ENCODE measurements around the gene IRX3.

IRX3 gene

GRCh38 chr16:54286366-54287130, at the start of gene IRX3:
Gene IRX3 (minus strand): TSS chr16:54286787. CDS start chr16:54286050, 737 bp downstream.
- peak; percentile 93 for DNase-seq

GRCh38 chr16:54335230-54335629, 48.6 kb upstream of the IRX3 start:
- DNase-seq, result no peak

- no peak for DNase-seq
Observed at GRCh38 chr16:54334208-54334607, 47.6 kb upstream of the IRX3 start.

GRCh38 chr16:54331241-54332002, 44.8 kb upstream of the IRX3 start:
- no peak for DNase-seq

- no peak for DNase-seq
Observed at GRCh38 chr16:54327609-54328008, 41.0 kb upstream of the IRX3 start.

- no peak for DNase-seq
Observed at GRCh38 chr16:54326266-54326662, 39.7 kb upstream of the IRX3 start.

GRCh38 chr16:54325616-54326265, 39.2 kb upstream of the IRX3 start:
- no peak for DNase-seq

- DNase-seq, result no peak
Observed at GRCh38 chr16:54324716-54325115, 38.1 kb upstream of the IRX3 start.

- DNase-seq, result peak; percentile 67
Observed at GRCh38 chr16:54320697-54321340, 34.2 kb upstream of the IRX3 start.

- no peak for DNase-seq
Observed at GRCh38 chr16:54318941-54319340, 32.4 kb upstream of the IRX3 start.

- DNase-seq, result peak; percentile 77
Observed at GRCh38 chr16:54317101-54317611, 30.6 kb upstream of the IRX3 start.

- peak; percentile 69 for DNase-seq
Observed at GRCh38 chr16:54316095-54316889, 29.7 kb upstream of the IRX3 start.

GRCh38 chr16:54313789-54314188, 27.2 kb upstream of the IRX3 start:
- DNase-seq, result no peak

- no peak for DNase-seq
Observed at GRCh38 chr16:54312502-54312991, 26.0 kb upstream of the IRX3 start.

- no peak for DNase-seq
Observed at GRCh38 chr16:54309341-54309740, 22.8 kb upstream of the IRX3 start.

GRCh38 chr16:54305080-54305479, 18.5 kb upstream of the IRX3 start:
- DNase-seq, result no peak

- DNase-seq, result no peak
Observed at GRCh38 chr16:54303613-54304012, 17.0 kb upstream of the IRX3 start.

GRCh38 chr16:54297154-54297553, 10.6 kb upstream of the IRX3 start:
- DNase-seq, result no peak

GRCh38 chr16:54296543-54296942, 10.0 kb upstream of the IRX3 start:
- DNase-seq, result no peak

GRCh38 chr16:54291656-54292487, 5.3 kb upstream of the IRX3 start:
- DNase-seq, result peak; percentile 54

Measured in eye (tissue), 1 donor.